HEK293 (cell line): ENCODE results near the gene ACAD9.

Source experiments
- CTCF ChIA-PET: fragments of 350-600 bp; formaldehyde crosslinking; extraction: SDS; loops from one replicate; lab custom pipeline; 2021; ENCODE audit warnings: antibody characterized with exemption; lab: Yijun Ruan, JAX
- POLR2A ChIA-PET: fragments of 300-600 bp; formaldehyde crosslinking; extraction: SDS; loops from one replicate; lab custom pipeline; 2020; ENCODE audit warnings: antibody characterized with exemption, inconsistent platforms; lab: Yijun Ruan, JAX
- H3K27ac ChIP-seq: fragments of 200-500 bp; sonication (Bioruptor generic); 2 replicates; pipeline ENCODE4 v1.5.1; 2014; ENCODE audit warnings: low read depth, low read length, control low read depth, inconsistent platforms; ENCODE audit errors: extremely low read depth
- H3K36me3 ChIP-seq, 2 experiments: fragments of 200-500 bp in 1 of 2; sonication (Bioruptor generic) in 1 of 2; 1 replicate in 1 of 2; 2 replicates in 1 of 2; pipeline ENCODE4 v1.5.1; 2014 to 2017; ENCODE audit warnings: inconsistent platforms in 2 of 2, low read length in 2 of 2; ENCODE audit not compliant: control insufficient read depth in 2 of 2, insufficient read depth in 1 of 2
- H3K4me1 ChIP-seq: fragments of 200-500 bp; sonication (Bioruptor generic); 2 replicates; pipeline ENCODE4 v1.5.1; 2014; ENCODE audit warnings: mild to moderate bottlenecking, low read length, inconsistent platforms; ENCODE audit not compliant: control insufficient read depth, insufficient read depth
- H3K4me3 ChIP-seq: 2 replicates; pipeline ENCODE4 v1.5.1; 2011; ENCODE audit warnings: low read depth, mild to moderate bottlenecking, control low read depth, low read length, moderate library complexity
- H3K9me3 ChIP-seq: fragments of 200-500 bp; sonication (Bioruptor generic); 2 replicates; pipeline ENCODE4 v1.5.1; 2014; ENCODE audit warnings: low read depth, low read length, inconsistent platforms; ENCODE audit not compliant: control insufficient read depth, insufficient read depth
- CTCF ChIP-seq: fragments of 450-650 bp; formaldehyde crosslinking; IDR thresholded peaks from 2 replicates; pipeline ENCODE4 v1.5.1; 2016; ENCODE audit warnings: missing biosample characterization, missing genetic modification characterization
- GLIS1 ChIP-seq: fragments of 450-650 bp; formaldehyde crosslinking; IDR thresholded peaks from 2 replicates; pipeline ENCODE4 v1.5.1; 2016; ENCODE audit warnings: missing biosample characterization, missing genetic modification characterization
- HOXA7 ChIP-seq: sonication (generic); formaldehyde crosslinking; IDR thresholded peaks from 2 replicates; pipeline ENCODE4 v1.8.1; 2022; ENCODE audit warnings: missing genetic modification reagents, borderline replicate concordance
- ZFHX2 ChIP-seq: fragments of 450-650 bp; formaldehyde crosslinking; conservative IDR thresholded peaks from 2 replicates; pipeline ENCODE4 v1.5.1; 2016; ENCODE audit warnings: missing biosample characterization, missing genetic modification characterization
- ZIC2 ChIP-seq: fragments of 450-650 bp; formaldehyde crosslinking; IDR thresholded peaks from 2 replicates; pipeline ENCODE4 v1.5.1; 2016; ENCODE audit warnings: missing biosample characterization, missing genetic modification characterization
- ZNF239 ChIP-seq: fragments of 450-650 bp; formaldehyde crosslinking; IDR thresholded peaks from 2 replicates; pipeline ENCODE4 v1.5.1; 2016; ENCODE audit warnings: missing biosample characterization, missing genetic modification characterization
- ZNF571 ChIP-seq: fragments of 450-650 bp; formaldehyde crosslinking; IDR thresholded peaks from 2 replicates; pipeline ENCODE4 v1.5.0; 2017; ENCODE audit warnings: missing biosample characterization, missing genetic modification characterization
- ZNF600 ChIP-seq: fragments of 450-650 bp; formaldehyde crosslinking; IDR thresholded peaks from 2 replicates; pipeline ENCODE4 v1.5.1; 2016; ENCODE audit warnings: missing biosample characterization, missing genetic modification characterization
- ZNF707 ChIP-seq: fragments of 450-650 bp; formaldehyde crosslinking; IDR thresholded peaks from 2 replicates; pipeline ENCODE4 v1.5.1; 2016; ENCODE audit warnings: missing biosample characterization, missing genetic modification characterization
- TF ChIP-seq, protein P1 (sequence below): fragments of 450-650 bp; formaldehyde crosslinking; optimal IDR thresholded peaks from 2 replicates; pipeline ENCODE3; 2016; ENCODE audit warnings: missing biosample characterization, mild to moderate bottlenecking, missing genetic modification characterization
- TF ChIP-seq, protein P2 (sequence below): fragments of 450-650 bp; formaldehyde crosslinking; IDR thresholded peaks from 2 replicates; pipeline ENCODE4 v1.5.1; 2016; ENCODE audit warnings: missing biosample characterization, missing genetic modification characterization
- TF ChIP-seq, protein P3 (sequence below): fragments of 450-650 bp; formaldehyde crosslinking; IDR thresholded peaks from 2 replicates; pipeline ENCODE4 v1.5.1; 2016; ENCODE audit warnings: missing biosample characterization, missing genetic modification characterization

ACAD9 gene

GRCh38 chr3:128844502-128844901 lies 34.9 kb upstream of the ACAD9 start:
- TF ChIP-seq ZFHX2 (tag by site-specific recombination) (no peak), HOXA7 (CRISPR knock-in tag) (no peak), ZNF239 (tag by site-specific recombination) (no peak), ZNF571 (tag by site-specific recombination) (no peak), ZNF707 (tag by site-specific recombination) (no peak)
- TF ChIP-seq, protein P1, sequence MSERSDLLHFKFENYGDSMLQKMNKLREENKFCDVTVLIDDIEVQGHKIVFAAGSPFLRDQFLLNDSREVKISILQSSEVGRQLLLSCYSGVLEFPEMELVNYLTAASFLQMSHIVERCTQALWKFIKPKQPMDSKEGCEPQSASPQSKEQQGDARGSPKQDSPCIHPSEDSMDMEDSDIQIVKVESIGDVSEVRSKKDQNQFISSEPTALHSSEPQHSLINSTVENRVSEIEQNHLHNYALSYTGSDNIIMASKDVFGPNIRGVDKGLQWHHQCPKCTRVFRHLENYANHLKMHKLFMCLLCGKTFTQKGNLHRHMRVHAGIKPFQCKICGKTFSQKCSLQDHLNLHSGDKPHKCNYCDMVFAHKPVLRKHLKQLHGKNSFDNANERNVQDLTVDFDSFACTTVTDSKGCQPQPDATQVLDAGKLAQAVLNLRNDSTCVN (tag by site-specific recombination): no peak
- TF ChIP-seq, protein P2, sequence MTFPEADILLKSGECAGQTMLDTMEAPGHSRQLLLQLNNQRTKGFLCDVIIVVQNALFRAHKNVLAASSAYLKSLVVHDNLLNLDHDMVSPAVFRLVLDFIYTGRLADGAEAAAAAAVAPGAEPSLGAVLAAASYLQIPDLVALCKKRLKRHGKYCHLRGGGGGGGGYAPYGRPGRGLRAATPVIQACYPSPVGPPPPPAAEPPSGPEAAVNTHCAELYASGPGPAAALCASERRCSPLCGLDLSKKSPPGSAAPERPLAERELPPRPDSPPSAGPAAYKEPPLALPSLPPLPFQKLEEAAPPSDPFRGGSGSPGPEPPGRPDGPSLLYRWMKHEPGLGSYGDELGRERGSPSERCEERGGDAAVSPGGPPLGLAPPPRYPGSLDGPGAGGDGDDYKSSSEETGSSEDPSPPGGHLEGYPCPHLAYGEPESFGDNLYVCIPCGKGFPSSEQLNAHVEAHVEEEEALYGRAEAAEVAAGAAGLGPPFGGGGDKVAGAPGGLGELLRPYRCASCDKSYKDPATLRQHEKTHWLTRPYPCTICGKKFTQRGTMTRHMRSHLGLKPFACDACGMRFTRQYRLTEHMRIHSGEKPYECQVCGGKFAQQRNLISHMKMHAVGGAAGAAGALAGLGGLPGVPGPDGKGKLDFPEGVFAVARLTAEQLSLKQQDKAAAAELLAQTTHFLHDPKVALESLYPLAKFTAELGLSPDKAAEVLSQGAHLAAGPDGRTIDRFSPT (tag by site-specific recombination): no peak
- no peak overlapping the region for H3K4me3 ChIP-seq
- ChIA-PET POLR2A (no interaction called here), CTCF (no interaction called here)
- H3K27ac ChIP-seq: no peak overlapping the region
- no peaks in the 10 kb centered on the region for H3K36me3 ChIP-seq
- H3K4me1 ChIP-seq: peaks cover 4% of the 10 kb centered on the region
- H3K9me3 ChIP-seq: no peaks in the 10 kb centered on the region

- ChIA-PET CTCF (interaction anchor here (0.6 to 2.2 kb wide), 12 partner anchors 11 to 236 kb away, joined by 3 to 6 read pairs (median 4); no protein-coding TSS in a partner anchor), POLR2A (no interaction called here)
- Histone ChIP-seq H3K36me3 (no peaks in the 10 kb centered on the region), H3K9me3 (no peaks in the 10 kb centered on the region), H3K4me1 (peaks cover 4% of the 10 kb centered on the region), H3K4me3 (0 out of 2 replicates have a peak overlapping the region, but pooled peaks have one; percentile 1), H3K27ac (no peak overlapping the region)
- TF ChIP-seq ZNF600 (tag by site-specific recombination) (peak; percentile 28; the same call in 1 of the 2 replicates), CTCF (tag by site-specific recombination) (0 out of 2 replicates have a peak, but pooled peaks have one; percentile 20), ZIC2 (tag by site-specific recombination) (0 out of 2 replicates have a peak, but pooled peaks have one; percentile 60), GLIS1 (tag by site-specific recombination) (peak; percentile 67)
- TF ChIP-seq, protein P3, sequence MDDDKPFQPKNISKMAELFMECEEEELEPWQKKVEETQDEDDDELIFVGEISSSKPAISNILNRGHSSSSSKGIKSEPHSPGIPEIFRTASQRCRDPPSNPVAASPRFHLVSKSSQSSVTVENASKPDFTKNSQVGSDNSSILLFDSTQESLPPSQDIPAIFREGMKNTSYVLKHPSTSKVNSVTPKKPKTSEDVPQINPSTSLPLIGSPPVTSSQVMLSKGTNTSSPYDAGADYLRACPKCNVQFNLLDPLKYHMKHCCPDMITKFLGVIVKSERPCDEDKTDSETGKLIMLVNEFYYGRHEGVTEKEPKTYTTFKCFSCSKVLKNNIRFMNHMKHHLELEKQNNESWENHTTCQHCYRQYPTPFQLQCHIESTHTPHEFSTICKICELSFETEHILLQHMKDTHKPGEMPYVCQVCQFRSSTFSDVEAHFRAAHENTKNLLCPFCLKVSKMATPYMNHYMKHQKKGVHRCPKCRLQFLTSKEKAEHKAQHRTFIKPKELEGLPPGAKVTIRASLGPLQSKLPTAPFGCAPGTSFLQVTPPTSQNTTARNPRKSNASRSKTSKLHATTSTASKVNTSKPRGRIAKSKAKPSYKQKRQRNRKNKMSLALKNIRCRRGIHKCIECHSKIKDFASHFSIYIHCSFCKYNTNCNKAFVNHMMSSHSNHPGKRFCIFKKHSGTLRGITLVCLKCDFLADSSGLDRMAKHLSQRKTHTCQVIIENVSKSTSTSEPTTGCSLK (tag by site-specific recombination): no peak
These were observed 34.2 kb upstream of the ACAD9 start for GRCh38 chr3:128845119-128845777.
